NCI-H2171 treated with DMSO at 0.1 percent for 48 hours (cell line): Measurements from ENCODE around the gene ITGA1.
A peak's percentile ranks its signal among the peaks of the same experiment; 100 is the strongest.
"Not testable (repeated sequence)": the region's sequence is repeated elsewhere in the genome, so short reads cannot be mapped to it uniquely, and the experiment has no call there.

ENCODE experiments used
- DNase-seq: peaks from one replicate; lab custom pipeline; 2025; lab: John Stamatoyannopoulos, UW

ITGA1 gene

DNA sequence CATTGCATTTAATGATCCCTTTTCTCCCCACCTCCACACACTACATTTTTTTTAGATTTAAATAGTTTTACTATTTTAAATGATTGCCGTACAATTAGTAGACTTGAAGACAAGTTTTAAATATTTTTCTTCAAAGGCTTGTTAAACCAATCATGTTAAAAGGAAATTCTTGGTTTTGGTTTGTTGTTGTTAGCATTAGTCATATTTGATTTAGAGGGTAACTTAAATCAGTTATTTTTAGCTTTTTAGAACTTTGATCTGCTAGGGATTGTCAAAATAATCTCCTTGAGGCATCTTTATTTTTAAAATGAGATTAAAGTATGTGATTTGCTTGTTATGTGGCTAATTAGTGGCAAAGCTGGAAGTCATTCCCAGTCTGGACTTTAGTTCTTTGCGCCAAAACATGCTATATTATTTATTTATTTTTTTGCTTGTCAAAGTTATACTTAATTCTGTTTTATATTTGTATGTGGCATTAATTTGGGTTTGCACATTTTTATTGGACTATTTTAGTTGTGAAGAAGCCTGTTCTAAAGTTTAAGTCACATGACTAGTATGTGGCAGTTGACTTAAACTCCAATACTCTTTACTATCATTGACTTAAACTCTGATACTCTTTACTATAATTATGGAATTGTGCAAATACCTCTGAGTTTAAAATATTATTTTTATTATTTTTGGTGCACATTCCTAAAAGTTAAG is 14.7 kb downstream of the ITGA1 start:
- DNase-seq, result no peak

- no peak for DNase-seq
Measured at GRCh38 chr5:52802974-52803336, 15.2 kb downstream of the ITGA1 start.

- no peak for DNase-seq
Measured at GRCh38 chr5:52804387-52804791, 16.7 kb downstream of the ITGA1 start.

- no peak for DNase-seq
Measured at GRCh38 chr5:52804981-52805380, 17.3 kb downstream of the ITGA1 start.

GRCh38 chr5:52805615-52806014 is 17.9 kb downstream of the ITGA1 start:
- no peak for DNase-seq

DNA sequence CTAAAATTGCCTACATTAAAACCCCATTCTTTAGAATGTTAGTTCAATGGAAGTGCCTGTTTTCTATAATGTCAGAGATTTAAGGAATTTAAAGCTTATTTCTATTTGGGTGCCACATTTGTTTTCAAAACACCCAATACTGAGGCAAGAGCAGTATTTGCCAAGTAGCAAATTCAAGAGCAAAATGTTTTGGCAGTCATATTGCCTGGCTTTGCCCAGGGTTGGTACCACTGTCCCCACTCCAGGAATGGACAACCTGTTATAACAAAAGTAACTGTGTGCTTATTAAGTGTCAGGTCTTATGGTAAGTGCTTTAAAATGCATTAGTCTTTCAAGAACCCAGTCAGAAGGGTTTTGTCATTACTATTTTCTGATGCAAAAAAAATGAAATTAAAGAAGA is 19.3 kb downstream of the ITGA1 start:
- no peak for DNase-seq

DNA sequence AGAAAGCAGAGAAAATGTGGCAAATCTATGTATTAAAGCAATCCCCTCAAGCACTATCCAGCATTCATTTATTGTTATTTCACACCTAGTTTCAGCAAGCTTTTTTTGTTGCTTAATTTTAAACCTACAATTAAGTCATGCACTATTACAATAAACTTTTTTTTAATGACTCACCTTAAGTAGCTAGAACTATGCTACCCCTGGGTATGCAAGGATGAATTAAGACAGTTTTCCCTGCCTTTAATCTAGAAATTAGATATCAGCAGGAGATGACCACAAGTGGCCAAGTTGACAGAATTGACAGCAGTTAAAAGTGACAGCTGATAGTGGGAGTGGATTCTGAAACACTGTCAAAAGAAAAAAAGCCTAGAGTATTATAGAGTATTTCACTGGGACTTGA is 20.0 kb downstream of the ITGA1 start:
- no peak for DNase-seq

DNA sequence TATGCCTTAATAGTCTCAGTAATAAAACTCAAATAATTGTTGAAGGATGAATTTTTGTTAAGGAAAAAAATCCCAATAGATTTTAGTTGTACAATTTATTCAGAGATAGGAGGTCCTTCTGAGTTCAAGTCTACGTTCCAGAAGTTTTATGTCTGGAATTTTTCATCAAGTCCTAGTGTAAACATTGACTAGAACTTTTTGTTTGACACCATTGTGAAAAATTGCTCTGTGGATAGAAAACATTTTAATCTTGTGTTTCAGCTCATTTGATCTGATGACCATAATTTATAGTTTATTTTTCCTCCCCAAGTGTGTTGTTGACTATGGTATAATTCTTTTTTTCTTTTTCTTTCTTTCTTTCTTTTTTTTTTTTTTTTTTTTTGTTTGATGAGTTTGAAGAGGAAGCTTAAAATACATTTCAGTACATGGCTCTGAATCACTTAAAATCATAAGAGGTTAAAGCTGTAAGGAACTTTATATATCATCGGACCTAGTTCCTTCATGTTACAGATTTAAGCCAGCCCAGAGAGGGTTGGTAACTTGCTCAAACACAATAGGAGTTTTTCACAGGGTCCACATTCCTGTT is 20.7 kb downstream of the ITGA1 start:
- DNase-seq, result no peak

GRCh38 chr5:52809884-52810283 is 22.2 kb downstream of the ITGA1 start:
- DNase-seq, result no peak

GRCh38 chr5:52810426-52810825 is 22.7 kb downstream of the ITGA1 start:
- no peak for DNase-seq

DNA sequence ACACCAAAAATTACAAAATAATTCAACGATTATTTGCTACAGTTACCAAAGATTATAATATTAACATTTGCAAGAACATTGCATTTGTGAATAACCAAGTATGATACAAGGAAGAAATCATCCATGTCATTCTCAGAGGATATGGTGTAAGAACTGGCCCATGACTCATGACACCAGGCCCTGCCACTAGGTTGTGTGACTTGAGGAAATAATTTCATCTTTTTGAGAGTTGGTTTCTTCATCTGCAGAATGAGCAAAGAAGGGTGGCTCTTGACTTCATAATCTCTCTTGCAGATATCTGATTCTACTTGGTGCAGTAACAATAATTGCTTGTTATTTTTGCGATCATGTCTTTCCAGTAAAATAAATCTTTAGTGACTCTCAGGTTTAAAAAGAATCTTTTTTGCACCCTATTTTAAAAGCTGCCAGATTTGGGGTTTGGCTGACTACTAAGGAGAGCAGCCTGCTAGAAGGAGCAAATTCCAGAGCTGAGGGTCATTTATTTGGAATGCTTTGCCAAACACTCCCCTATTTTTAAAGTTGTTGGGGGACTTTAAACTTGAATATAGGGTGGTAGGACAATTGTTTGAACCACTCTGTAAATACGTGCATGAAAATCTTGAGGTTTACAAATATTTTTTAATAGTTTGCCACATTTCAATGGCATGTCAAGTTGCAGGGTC is 23.5 kb downstream of the ITGA1 start:
- DNase-seq, result no peak

- no peak for DNase-seq
Measured at GRCh38 chr5:52814352-52815148, 26.8 kb downstream of the ITGA1 start.

GRCh38 chr5:52817818-52818217 is 30.1 kb downstream of the ITGA1 start:
- DNase-seq, result no peak

DNA sequence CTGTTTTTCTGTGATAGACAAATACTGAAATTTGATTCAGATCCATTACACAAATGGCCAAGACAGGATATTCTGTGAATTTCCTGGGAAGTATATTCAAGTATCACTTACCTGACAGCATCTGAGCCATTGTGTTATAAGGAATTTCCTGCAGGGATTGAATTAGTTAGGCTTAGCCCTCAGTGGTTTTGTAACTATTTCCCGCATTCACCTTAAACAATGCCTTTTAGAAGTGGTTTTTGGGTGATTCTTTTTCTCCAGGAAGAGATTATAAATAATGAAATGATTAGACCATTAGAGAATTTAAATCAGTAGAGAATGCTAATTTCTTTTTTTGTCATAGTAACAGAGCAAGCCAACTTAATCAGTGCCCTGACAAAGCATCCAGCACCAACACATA is 30.6 kb downstream of the ITGA1 start:
- DNase-seq, result no peak

DNA sequence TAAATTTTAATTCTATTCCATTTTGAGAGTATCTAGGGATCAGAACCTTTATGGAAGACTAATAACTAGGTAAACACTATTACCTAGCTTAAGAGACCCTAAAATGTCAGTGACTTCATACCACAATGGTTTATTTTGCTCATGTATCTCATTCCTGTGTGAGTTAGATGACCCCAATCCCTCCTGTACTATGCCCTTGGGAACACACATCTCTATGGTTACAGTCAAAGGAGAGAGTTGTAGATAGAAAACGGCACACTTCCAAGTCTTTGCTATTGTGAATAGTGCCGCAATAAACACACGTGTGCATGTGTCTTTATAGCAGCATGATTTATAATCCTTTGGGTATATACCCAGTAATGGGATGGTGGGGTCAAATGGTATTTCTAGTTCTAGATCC is 31.1 kb downstream of the ITGA1 start:
- not testable (repeated sequence) for DNase-seq

GRCh38 chr5:52821901-52822300 is 34.2 kb downstream of the ITGA1 start:
- DNase-seq, result no peak

- DNase-seq, result peak; percentile 10
Measured at GRCh38 chr5:52822437-52822836, 34.7 kb downstream of the ITGA1 start.

GRCh38 chr5:52824827-52825226 is 37.1 kb downstream of the ITGA1 start:
- no peak for DNase-seq

GRCh38 chr5:52825826-52826225 is 38.1 kb downstream of the ITGA1 start:
- no peak for DNase-seq

DNA sequence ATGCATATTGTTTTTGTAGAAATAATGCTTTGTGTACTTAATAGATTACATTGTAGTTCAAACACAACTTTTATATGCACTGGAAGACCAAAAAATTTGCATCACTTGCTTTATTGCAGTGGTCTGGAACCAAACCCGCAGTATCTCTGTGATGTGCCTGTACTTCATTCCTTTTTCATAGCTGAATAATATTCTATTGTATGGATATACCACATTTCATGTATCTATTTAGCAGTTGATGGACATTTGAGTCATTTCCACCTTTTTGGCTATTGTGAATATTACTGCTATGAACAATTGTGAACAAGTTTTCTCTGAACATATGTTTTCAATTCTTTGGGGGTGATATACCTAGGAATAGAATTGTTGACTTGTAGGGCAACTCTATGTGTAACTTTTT is 40.1 kb downstream of the ITGA1 start:
- DNase-seq, result no peak

GRCh38 chr5:52829664-52830063 is 41.9 kb downstream of the ITGA1 start:
- no peak for DNase-seq

DNA sequence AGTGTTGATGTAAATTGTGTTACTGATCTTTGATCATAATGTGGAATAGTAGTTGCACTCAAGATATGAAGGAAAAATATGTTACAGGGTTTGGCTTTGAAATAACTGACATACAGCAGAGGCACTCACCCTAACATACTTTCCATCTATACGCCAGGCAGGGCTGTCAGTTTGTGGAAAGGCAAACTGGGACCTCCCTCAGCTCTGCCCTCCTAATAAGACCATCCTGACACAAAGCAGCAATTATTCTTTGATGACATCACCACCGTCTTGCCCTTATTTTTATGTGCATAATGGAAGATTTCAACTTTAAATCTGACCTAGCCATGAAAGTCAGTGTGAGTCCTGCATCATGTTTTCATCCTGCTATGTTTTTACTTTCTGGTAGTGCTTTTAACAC is 42.9 kb downstream of the ITGA1 start:
- DNase-seq, result no peak
